GM12878 (cell line): ENCODE results near the gene EGF. TPM values are rescaled to one million over a fixed set of nuclear protein-coding genes. Genes with fewer than 3 reads are reported as not detected.

Experiments used
- ATAC-seq: fragments of 200-7000 bp; cut with Tn5 transposase; 3 replicates; pipeline ENCODE4 v1.9.1; 2020; ENCODE audit warnings: mild to moderate bottlenecking, moderate library complexity
- BruUV-seq: library from RNA; stranded (reverse); fragments of 400-500 nt; replicated peaks from 2 replicates; lab custom pipeline; 2021; lab: Mats Ljungman, UMichigan
- CTCF ChIA-PET: fragments of 300-600 bp; sonication (Branson Sonifier 250); formaldehyde crosslinking; extraction: SDS; loops from one replicate; lab custom pipeline; 2021; ENCODE audit warnings: inconsistent platforms; lab: Yijun Ruan, JAX
- POLR2A ChIA-PET: fragments of 350-600 bp; formaldehyde crosslinking; extraction: SDS; loops from one replicate; lab custom pipeline; 2021; ENCODE audit warnings: inconsistent platforms; lab: Charles Lee
- RAD21 ChIA-PET: fragments of 300-600 bp; sonication (Branson Sonifier 250); formaldehyde crosslinking; loops from one replicate; lab custom pipeline; 2023; ENCODE audit warnings: antibody characterized with exemption; ENCODE audit not compliant: unreplicated experiment; lab: Charles Lee
- SMC1A ChIA-PET: fragments of 300-600 bp; sonication (Branson Sonifier 250); formaldehyde crosslinking; loops from one replicate; lab custom pipeline; 2023; ENCODE audit not compliant: unreplicated experiment, uncharacterized antibody; lab: Charles Lee
- DNase-seq: peaks from one replicate; pipeline ENCODE4 v3.0.0-alpha.2; 2011; ENCODE audit warnings: low read depth, low spot score
- FAIRE-seq: peaks from 3 replicates; lab custom pipeline; 2011; peaks lifted over from hg19 to GRCh38; lab: Jason Lieb, UNC
- H2AFZ ChIP-seq: 2 replicates; pipeline ENCODE4 v1.6.0; 2011; ENCODE audit warnings: low read depth, low read length, control low read depth; ENCODE audit not compliant: control insufficient read depth
- H3K27ac ChIP-seq: 2 replicates; pipeline ENCODE4 v1.5.1; 2011; ENCODE audit warnings: control low read depth; ENCODE audit not compliant: control insufficient read depth, insufficient read depth
- H3K27me3 ChIP-seq, 2 experiments: replicated peaks in 1 of 2; 2 replicates each; pipeline versions ENCODE4 v1.6.0 to v1.6.1; 2011; ENCODE audit warnings: low read length in 1 of 2; ENCODE audit not compliant: control insufficient read depth in 2 of 2, insufficient read depth in 2 of 2
- H3K36me3 ChIP-seq, 2 experiments: 2 replicates each; pipeline ENCODE4 v1.5.1; 2011; ENCODE audit warnings: low read length in 1 of 2; ENCODE audit not compliant: control insufficient read depth in 2 of 2, insufficient read depth in 2 of 2
- H3K4me1 ChIP-seq: 2 replicates; pipeline ENCODE4 v1.6.1; 2011; ENCODE audit warnings: mild to moderate bottlenecking, low read length, moderate library complexity, mixed read lengths; ENCODE audit not compliant: control insufficient read depth, insufficient read depth
- H3K4me2 ChIP-seq: 2 replicates; pipeline ENCODE4 v1.6.0; 2011; ENCODE audit warnings: control low read depth; ENCODE audit not compliant: control insufficient read depth, insufficient read depth
- H3K4me3 ChIP-seq: fragments of 200-600 bp; sonication (generic); 2 replicates; pipeline ENCODE4 v1.5.1; 2016
- H3K79me2 ChIP-seq: 2 replicates; pipeline ENCODE4 v1.6.0; 2011; ENCODE audit warnings: low read length; ENCODE audit not compliant: control insufficient read depth, insufficient read depth
- H3K9ac ChIP-seq: 2 replicates; pipeline ENCODE4 v1.8.0; 2011; ENCODE audit warnings: low read length, control low read depth, mixed read lengths; ENCODE audit not compliant: control insufficient read depth, insufficient read depth
- H3K9me3 ChIP-seq: replicated peaks from 3 replicates; pipeline ENCODE4 v1.5.1; 2011; ENCODE audit warnings: mild to moderate bottlenecking, low read length; ENCODE audit not compliant: control insufficient read depth, insufficient read depth
- H4K20me1 ChIP-seq: 2 replicates; pipeline ENCODE4 v1.6.0; 2011; ENCODE audit not compliant: control insufficient read depth, insufficient read depth
- ASH2L ChIP-seq: fragments of 300-600, 200-600 bp; sonication (generic); IDR thresholded peaks from 2 replicates; pipeline ENCODE4 v1.6.1; 2017; ENCODE audit warnings: low read depth, mild to moderate bottlenecking, borderline replicate concordance
- ATF2 ChIP-seq: IDR thresholded peaks from 2 replicates; pipeline ENCODE4 v1.6.1; 2012; ENCODE audit warnings: low read length, inconsistent platforms
- CEBPB ChIP-seq, 2 experiments: fragments of 150-350 bp in 1 of 2; IDR thresholded peaks; 2 replicates each; pipeline ENCODE4 v1.6.1; 2012 to 2014; ENCODE audit warnings: low read depth in 2 of 2, low read length in 2 of 2, borderline replicate concordance in 1 of 2, inconsistent platforms in 1 of 2
- E2F8 ChIP-seq: fragments of 450-650 bp; IDR thresholded peaks from 2 replicates; pipeline ENCODE4 v1.6.1; 2018; ENCODE audit warnings: mild to moderate bottlenecking, low read depth, moderate library complexity; ENCODE audit not compliant: partially characterized antibody
- ETV6 ChIP-seq, 2 experiments: fragments of 450-650 bp in 1 of 2; IDR thresholded peaks in 1 of 2; conservative IDR thresholded peaks in 1 of 2; 2 replicates each; pipeline ENCODE4 v1.6.1; 2014; ENCODE audit warnings: antibody characterized with exemption in 1 of 2, borderline replicate concordance in 1 of 2, low read depth in 1 of 2, mild to moderate bottlenecking in 1 of 2, moderate library complexity in 1 of 2
- FOS ChIP-seq: IDR thresholded peaks from 3 replicates; pipeline ENCODE4 v1.6.1; 2011; ENCODE audit warnings: borderline replicate concordance; ENCODE audit not compliant: insufficient read length; ENCODE audit errors: extremely low read depth
- IRF5 ChIP-seq: fragments of 450-650 bp; IDR thresholded peaks from 2 replicates; pipeline ENCODE4 v1.6.1; 2017; ENCODE audit warnings: borderline replicate concordance
- KLF5 ChIP-seq: fragments of 450-650 bp; IDR thresholded peaks from 2 replicates; pipeline ENCODE4 v1.6.1; 2014; ENCODE audit warnings: mild to moderate bottlenecking; ENCODE audit not compliant: partially characterized antibody
- PBX3 ChIP-seq: IDR thresholded peaks from 2 replicates; pipeline ENCODE4 v1.6.1; 2011; ENCODE audit warnings: mild to moderate bottlenecking, low read depth, low read length, moderate library complexity; ENCODE audit not compliant: insufficient replicate concordance
- PML ChIP-seq: IDR thresholded peaks from 2 replicates; pipeline ENCODE4 v1.6.1; 2012; ENCODE audit warnings: low read length, inconsistent platforms
- RB1 ChIP-seq: fragments of 450-650 bp; formaldehyde crosslinking; IDR thresholded peaks from 2 replicates; pipeline ENCODE4 v1.6.1; 2017; ENCODE audit warnings: mild to moderate bottlenecking, borderline replicate concordance
- RBBP5 ChIP-seq: fragments of 200-600 bp; sonication (generic); conservative IDR thresholded peaks from 2 replicates; pipeline ENCODE4 v1.6.1; 2016
- ZSCAN29 ChIP-seq: fragments of 450-650 bp; IDR thresholded peaks from 2 replicates; pipeline ENCODE4 v1.6.1; 2017; ENCODE audit warnings: mild to moderate bottlenecking, moderate library complexity
- WGBS: methylation state at CpG from one replicate; pipeline ENCODE4 v1.1.6; 2016; ENCODE audit warnings: low lambda C conversion rate; ENCODE audit not compliant: insufficient replicate concordance, insufficient coverage; ENCODE audit errors: missing lambda C conversion rate; 5-methylcytosine and 5-hydroxymethylcytosine counted together
- in situ Hi-C: fragments of 300-500 bp; cut with MboI; formaldehyde crosslinking; loops from 9 replicates; pipeline ENCODE4 v1.14.3; 2018; ENCODE audit warnings: mixed read lengths
- intact Hi-C: fragments of 100-400 bp; cut with micrococcal nuclease; formaldehyde crosslinking; loops from one replicate; pipeline ENCODE4 v1.14.2; 2022; ENCODE audit not compliant: unreplicated experiment
- polyA plus RNA-seq, 11 experiments: library from polyadenylated mRNA; depleted of rRNA in 4 of 11; unstranded in 6 of 11; stranded (reverse) in 5 of 11; fragments of >200 nt; fragmentation: Nextera tagmentation in 4 of 11; fragmentation: Illumina TruSeq in 1 of 11; extraction: Ambion mirVana in 4 of 11; extraction: Trizol in 1 of 11; gene quantifications; 1 replicate in 1 of 11; 2 replicates in 10 of 11; pipeline versions ENCODE4 v1.2.1 to v1.2.3, GENCODE V29; 2011 to 2016; ENCODE audit warnings: inconsistent platforms in 2 of 11, missing spikeins in 2 of 11, low read depth in 1 of 11
- total RNA-seq, 4 experiments: library from RNA; depleted of rRNA in 3 of 4; stranded (reverse); fragments of >200 nt in 3 of 4; fragmentation: Illumina TruSeq in 1 of 4; extraction: Trizol in 1 of 4; gene quantifications; 2 replicates each; pipeline versions ENCODE4 v1.2.1 to v1.2.3, GENCODE V29; 2013 to 2021

The EGF gene
- total and polyA plus RNA-seq, 10 of the 15 experiments (the other 5 are each of a cell fraction or from before 2014, with no cell fraction given): 0.02 to 0.90 (median 0.19) TPM; not detected in 4

- intact Hi-C loops: loop anchor here (5.0 kb wide), 2 partner anchors 172 to 208 kb away; partner anchors contain the start of genes ELOVL6 and GAR1
- FAIRE-seq: no peak
- BruUV-seq: no TSS peak
Measured at GRCh38 chr4:109989618-109990017, 76.9 kb downstream of the EGF start.

More at GRCh38 chr4:109989618-109990017, 76.9 kb downstream of the EGF start:
- H3K27me3 ChIP-seq: no peaks in the 10 kb centered on the region
- H3K79me2 ChIP-seq: no peaks in the 10 kb centered on the region
- H3K36me3 ChIP-seq: no peaks in the 10 kb centered on the region
- H4K20me1 ChIP-seq: no peaks in the 10 kb centered on the region
- H3K4me2 ChIP-seq: no peak overlapping the region
- no peak overlapping the region for H3K9ac ChIP-seq
- ChIA-PET CTCF (interaction anchor here (0.7 kb wide), 1 partner anchor 495 kb away, joined by 3 read pairs; no protein-coding TSS in a partner anchor), SMC1A (interaction anchor here (1.0 to 1.6 kb wide), 2 partner anchors 17 to 527 kb away, joined by 5 read pairs; no protein-coding TSS in a partner anchor)
- peak overlapping the region; percentile 73; the same call in 1 of the 2 replicates for H3K27ac ChIP-seq
- no peak overlapping the region for H2AFZ ChIP-seq
- in situ Hi-C loops: no loop called here
- H3K4me3 ChIP-seq: no peak overlapping the region
- no peak for TF ChIP-seq E2F8
- TF ChIP-seq ASH2L: no peak
- TF ChIP-seq FOS: no peak
- no peak for TF ChIP-seq RB1
- TF ChIP-seq ATF2: no peak
- TF ChIP-seq ETV6 (conservative IDR thresholded peaks at IDR 0.05 in 1 of 2, IDR thresholded peaks at IDR 0.05 in 1 of 2; ENCODE audit: borderline replicate concordance in 1 of 2, low read depth in 1 of 2): no peak
- no peak for TF ChIP-seq CEBPB (IDR thresholded peaks at IDR 0.05; ENCODE audit: borderline replicate concordance in 1 of 2, low read depth in 2 of 2, low read length in 2 of 2)
- TF ChIP-seq IRF5: no peak
- TF ChIP-seq RBBP5: no peak
- TF ChIP-seq KLF5: no peak
- no peak for TF ChIP-seq PBX3
- TF ChIP-seq ZSCAN29: no peak
- TF ChIP-seq PML: no peak
- TF ChIP-seq, all 136 proteins: peak for 0
- H3K4me1 ChIP-seq: peaks cover 32% of the 10 kb centered on the region
- POLR2A ChIA-PET: no interaction called here
- RAD21 ChIA-PET: interaction anchor here (1.2 kb wide), 2 partner anchors 298 to 557 kb away, joined by 3 to 4 read pairs; partner anchors contain the start of gene SEC24B
- DNase-seq: no peak
- 89% methylated on average over 6 of the region's 6 CpGs for WGBS
- peaks cover 3% of the 10 kb centered on the region; the same call in 2 of the 3 replicates for H3K9me3 ChIP-seq
- ATAC-seq: no peak
